Measurements from ENCODE around the gene TVP23A.
A peak's percentile ranks its signal among the peaks of the same experiment; 100 is the strongest.
"Not testable (repeated sequence)": the region's sequence is repeated elsewhere in the genome, so short reads cannot be mapped to it uniquely, and the experiment has no call there.

The TVP23A gene

GRCh38 chr16:10745841-10746240, 72.8 kb downstream of the TVP23A start:
- no peak for DNase-seq (ENCODE audit: low spot score)

GRCh38 chr16:10744370-10745030, 74.1 kb downstream of the TVP23A start:
- DNase-seq (ENCODE audit: low spot score) = peak; percentile 47

- peak; percentile 94 for DNase-seq (ENCODE audit: low spot score)
Measured at GRCh38 chr16:10743610-10744369, 74.8 kb downstream of the TVP23A start, which contains the start of gene NUBP1. TSS of gene NUBP1 (plus strand) at chr16:10743842. CDS start at chr16:10743864, 22 bp downstream.

GRCh38 chr16:10743227-10743609, 75.4 kb downstream of the TVP23A start:
- no peak for DNase-seq (ENCODE audit: low spot score)

- no peak for DNase-seq (ENCODE audit: low spot score)
Measured at GRCh38 chr16:10741844-10742243, 76.8 kb downstream of the TVP23A start.

- DNase-seq (ENCODE audit: low spot score) = not testable (repeated sequence)
Measured at GRCh38 chr16:10741249-10741648, 77.3 kb downstream of the TVP23A start.

- DNase-seq (ENCODE audit: low spot score) = peak; percentile 33
Measured at GRCh38 chr16:10740845-10741208, 77.8 kb downstream of the TVP23A start.

- DNase-seq (ENCODE audit: low spot score) = no peak
Measured at GRCh38 chr16:10740000-10740844, 78.4 kb downstream of the TVP23A start.

GRCh38 chr16:10738231-10739077, 80.1 kb downstream of the TVP23A start:
- peak; percentile 43 for DNase-seq (ENCODE audit: low spot score)

- peak; percentile 54 for DNase-seq (ENCODE audit: low spot score)
Measured at GRCh38 chr16:10737068-10737625, 81.4 kb downstream of the TVP23A start.

- DNase-seq (ENCODE audit: low spot score) = no peak
Measured at GRCh38 chr16:10731790-10732189, 86.8 kb downstream of the TVP23A start.

- DNase-seq (ENCODE audit: low spot score) = peak; percentile 66
Measured at GRCh38 chr16:10729104-10730048, 89.2 kb downstream of the TVP23A start.

GRCh38 chr16:10728003-10728887, 90.3 kb downstream of the TVP23A start:
- no peak for DNase-seq (ENCODE audit: low spot score)
